ENCODE results near the gene IL37. TPM values are rescaled to one million over a fixed set of nuclear protein-coding genes. Genes with fewer than 3 reads are reported as not detected.
"Not testable (repeated sequence)": the region's sequence is repeated elsewhere in the genome, so short reads cannot be mapped to it uniquely, and the experiment has no call there.

Gene IL37
- total RNA-seq, 1 donor from 2014 or later: 0.39 TPM

DNA sequence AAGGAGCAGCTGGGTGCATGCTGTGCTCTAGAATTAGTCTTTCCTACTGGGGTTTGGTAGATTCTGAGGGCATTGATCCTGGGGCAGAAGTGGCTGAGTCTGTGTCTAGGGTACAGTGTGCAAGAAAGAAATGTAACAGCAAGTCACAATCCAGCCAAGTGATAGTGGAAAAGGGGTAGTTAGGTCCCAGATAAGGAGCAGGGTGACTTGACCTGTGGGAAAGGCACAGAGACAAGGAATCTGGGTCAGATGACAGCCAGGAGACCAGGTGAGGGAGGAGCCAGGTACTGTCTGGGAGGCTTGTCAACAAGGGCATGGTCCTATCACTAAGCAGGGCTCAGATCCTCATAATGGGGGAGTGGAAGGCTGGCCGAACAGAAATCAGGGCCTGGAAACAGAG is 8.1 kb downstream of the IL37 start:
- intact Hi-C loops (cut with micrococcal nuclease): no loop called here

GRCh38 chr2:112920923-112921532 is 10.1 kb downstream of the IL37 start:
- intact Hi-C loops (cut with micrococcal nuclease): loop anchor here (1.0 to 2.0 kb wide), 3 partner anchors 36 to 171 kb away; no protein-coding TSS in a partner anchor

GRCh38 chr2:112921982-112922381 is 11.0 kb downstream of the IL37 start:
- intact Hi-C loops (cut with micrococcal nuclease): loop anchor here (1.0 to 2.0 kb wide), 3 partner anchors 37 to 172 kb away; no protein-coding TSS in a partner anchor

- intact Hi-C loops (cut with micrococcal nuclease): no loop called here
Observed at GRCh38 chr2:112923237-112923966, 12.4 kb downstream of the IL37 start.

DNA sequence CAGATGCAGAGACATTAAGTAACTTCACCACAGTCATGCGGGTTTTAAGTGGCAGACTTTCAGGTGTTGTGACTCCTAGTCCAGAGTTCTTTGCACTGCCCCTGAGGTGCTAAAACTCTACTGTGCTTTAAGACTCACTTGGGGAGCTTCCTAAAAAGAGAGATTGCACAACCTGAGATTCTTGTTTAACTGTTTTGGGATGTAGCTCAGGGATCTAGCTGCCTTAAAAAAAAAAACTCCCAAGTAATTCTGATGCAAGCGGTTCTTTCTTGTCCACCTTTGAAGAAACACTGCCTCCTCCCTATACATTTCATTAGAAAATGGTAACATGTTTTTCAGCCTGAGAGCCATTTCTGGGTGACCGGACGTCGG is 13.0 kb downstream of the IL37 start:
- intact Hi-C loops (cut with micrococcal nuclease): no loop called here

GRCh38 chr2:112924360-112924759 is 13.4 kb downstream of the IL37 start:
- intact Hi-C loops (cut with micrococcal nuclease): no loop called here

DNA sequence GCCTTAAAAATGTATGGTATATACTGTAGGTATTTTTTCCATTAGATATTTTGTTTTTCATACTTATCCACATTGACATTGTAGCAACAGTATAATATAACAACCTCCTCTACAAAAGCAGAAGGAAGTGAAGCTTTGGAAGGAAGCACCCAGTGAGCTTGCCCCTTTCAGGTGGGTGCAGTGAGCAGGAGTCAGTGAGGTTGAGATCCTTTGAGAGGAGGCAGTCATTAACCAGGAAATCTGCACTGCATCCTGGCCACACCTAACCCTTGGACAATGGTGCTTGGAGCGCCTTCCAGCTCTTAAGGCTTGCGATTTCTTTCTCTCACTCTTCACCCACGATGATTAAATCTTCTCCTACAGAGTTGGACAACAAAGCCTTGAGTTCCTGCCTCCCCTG is 13.9 kb downstream of the IL37 start:
- intact Hi-C loops (cut with micrococcal nuclease): no loop called here

- intact Hi-C loops (cut with micrococcal nuclease): no loop called here
Observed at GRCh38 chr2:112926707-112927106, 15.7 kb downstream of the IL37 start.

DNA sequence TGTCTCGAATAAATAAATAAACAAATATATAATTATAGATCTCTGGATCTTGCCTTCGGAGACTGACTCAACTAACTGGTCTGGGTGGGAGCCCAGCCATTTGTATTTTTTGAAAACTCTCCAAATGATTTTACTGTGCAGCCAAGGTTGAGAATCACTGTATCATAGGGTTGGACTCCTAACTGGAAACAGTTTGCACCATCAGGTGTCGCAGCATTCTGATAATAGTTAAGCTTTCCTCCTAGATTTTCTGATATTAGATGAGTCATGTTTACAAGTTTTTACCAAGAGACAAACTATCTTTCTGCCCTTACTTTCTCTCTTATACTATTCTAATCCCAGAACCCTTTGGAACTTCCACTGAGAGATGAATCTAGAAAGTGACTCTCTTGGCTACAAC is 16.8 kb downstream of the IL37 start:
- intact Hi-C loops (cut with micrococcal nuclease): no loop called here

- intact Hi-C loops (cut with micrococcal nuclease): no loop called here
Observed at GRCh38 chr2:112933261-112933660, 22.3 kb downstream of the IL37 start.

DNA sequence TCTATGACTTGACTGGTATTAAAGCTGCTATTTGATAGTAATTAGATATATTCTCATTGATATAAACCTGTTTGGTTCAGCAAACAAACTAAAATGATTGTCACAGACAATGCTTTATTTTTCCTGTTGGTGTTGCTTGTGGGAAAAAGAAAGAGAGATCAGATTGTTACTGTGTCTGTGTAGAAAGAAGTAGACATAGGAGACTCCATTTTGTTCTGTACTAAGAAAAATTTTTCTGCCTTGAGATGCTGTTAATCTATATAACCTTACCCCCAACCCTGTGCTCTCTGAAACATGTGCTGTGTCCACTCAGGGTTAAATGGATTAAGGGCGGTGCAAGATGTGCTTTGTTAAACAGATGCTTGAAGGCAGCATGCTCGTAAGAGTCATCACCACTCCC is 23.2 kb downstream of the IL37 start:
- intact Hi-C loops (cut with micrococcal nuclease): not testable (repeated sequence)

DNA sequence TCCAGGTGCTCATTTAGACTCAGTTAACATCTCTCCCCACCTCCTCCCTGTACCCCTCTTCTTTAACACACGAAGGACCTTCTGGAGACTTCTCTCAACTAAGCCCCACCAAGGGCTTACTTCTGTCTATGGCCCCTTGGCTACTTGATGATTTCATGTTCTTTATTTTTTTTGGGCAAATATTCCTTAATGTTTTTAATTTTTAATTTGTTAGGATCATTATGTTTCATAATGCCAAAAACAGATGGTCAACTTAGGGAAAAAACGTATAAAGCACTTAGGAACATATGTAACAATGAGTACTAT is 25.9 kb downstream of the IL37 start:
- intact Hi-C loops (cut with micrococcal nuclease): no loop called here

DNA sequence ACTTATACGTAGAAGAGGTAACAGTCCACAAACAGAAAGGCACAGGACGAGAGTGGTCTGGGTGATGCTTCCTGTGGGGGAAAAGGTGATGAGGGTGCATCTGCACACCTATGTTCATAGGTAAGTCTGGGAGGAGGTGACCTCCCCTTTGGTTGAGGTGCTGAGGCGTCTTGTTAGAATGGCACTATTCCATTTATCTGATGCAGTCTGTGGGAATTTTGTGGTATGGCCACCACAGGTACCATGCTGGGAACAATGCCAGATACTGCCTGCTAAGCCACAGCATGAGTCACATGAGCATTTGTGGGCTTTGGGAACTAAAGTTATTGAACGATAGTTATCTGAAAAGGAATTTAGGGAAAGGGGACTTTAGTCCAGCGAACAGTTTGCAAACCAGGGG is 27.9 kb downstream of the IL37 start:
- intact Hi-C loops (cut with micrococcal nuclease): no loop called here

DNA sequence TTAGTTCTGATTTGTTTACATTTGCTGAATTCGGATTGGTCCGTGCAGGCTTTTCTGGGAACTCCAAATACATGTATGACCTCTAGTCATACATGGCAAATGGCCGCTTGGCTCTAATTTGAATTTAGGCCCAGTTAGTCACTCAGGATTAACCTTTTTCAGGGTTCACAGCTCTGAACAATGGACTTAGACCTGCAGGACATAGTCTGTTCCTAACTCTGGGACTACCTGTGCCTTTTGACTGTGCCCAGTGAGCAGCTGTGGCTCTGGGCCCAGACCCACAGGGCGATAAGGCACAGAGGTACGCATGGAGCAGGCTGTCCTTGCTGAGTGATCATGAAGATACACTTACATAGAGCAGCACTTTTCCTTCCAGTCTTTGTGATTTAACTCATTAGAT is 28.5 kb downstream of the IL37 start:
- intact Hi-C loops (cut with micrococcal nuclease): no loop called here

DNA sequence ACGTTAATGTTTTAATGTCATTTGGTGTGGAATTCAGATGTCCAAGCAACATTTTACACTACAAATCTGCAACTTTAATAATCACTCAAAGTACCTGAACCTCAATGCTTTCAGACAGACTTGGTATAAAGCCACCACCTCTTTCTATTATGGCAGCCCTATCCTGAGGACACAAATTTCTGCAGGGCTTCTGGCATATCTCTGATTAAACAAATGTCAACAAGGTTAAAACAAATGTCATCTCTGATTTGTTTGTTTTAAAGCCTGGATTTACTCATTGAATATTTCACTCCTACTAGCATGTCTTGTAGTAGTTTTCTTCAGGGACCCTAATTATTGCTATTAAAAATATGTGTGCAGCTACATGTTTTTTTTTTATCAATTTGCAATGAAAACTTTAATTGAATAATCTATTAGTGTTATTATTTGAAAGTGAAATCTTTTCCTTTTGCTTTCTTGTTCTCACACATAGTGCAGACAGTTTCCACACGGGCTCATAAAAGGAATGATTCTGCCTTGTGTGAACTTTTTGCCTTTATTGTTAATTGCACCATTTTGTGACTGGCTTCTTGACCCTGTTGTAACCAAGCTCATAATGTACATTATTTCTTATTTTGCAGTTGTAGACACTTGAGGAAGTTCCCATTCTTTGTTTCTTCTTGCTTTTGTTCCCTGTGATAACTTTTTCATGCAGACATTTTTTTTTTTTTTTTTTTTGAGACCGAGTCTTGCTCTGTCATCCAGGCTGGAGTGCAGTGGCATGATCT is 30.1 kb downstream of the IL37 start:
- intact Hi-C loops (cut with micrococcal nuclease): loop anchor here (1.0 to 2.0 kb wide), 4 partner anchors 18 to 340 kb away; no protein-coding TSS in a partner anchor

DNA sequence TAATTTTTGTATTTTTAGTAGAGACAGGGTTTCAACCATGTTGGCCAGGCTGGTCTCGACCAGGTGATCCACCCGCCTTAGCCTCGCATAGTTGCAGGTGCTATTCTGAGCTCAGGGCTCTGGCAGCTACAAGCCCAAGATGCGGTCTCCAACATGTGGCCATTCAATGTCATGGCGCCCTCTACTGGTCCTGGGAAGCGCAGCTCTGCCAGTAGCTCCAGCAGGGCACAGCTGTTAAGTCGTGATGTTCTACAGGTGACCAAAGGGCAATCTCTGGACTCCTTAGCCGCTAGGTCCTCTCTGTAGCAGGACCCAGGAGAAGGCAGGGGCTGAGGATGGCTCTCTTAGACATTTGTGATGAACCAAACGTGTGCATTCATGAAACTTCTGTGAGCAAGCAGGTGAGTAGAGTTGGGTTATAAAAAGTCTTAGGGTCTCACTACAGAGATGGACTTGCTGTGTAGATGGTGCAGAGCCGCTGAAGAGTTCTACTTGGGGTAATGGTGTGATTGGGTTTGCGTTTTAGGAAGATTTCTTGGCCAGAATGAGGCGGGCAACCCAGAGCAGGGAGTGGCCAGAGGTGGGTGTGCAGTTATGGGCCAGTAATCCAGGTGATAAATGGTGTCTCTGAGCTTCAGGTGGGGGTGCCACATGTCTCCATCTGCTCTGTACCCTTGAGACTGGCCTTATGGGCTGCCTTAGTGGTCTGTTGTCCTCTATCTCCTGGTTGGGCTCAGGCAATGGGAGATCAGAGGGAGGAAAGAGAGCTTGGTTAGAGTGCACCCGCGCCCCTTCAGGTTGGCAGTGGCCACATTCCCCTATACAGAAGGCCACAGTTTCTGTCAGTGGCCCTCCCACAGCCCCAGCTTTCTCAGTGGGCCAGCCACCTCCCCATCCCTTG is 31.0 kb downstream of the IL37 start:
- intact Hi-C loops (cut with micrococcal nuclease): loop anchor here (1.0 to 2.0 kb wide), 4 partner anchors 17 to 341 kb away; no protein-coding TSS in a partner anchor

GRCh38 chr2:112942654-112943002 is 31.7 kb downstream of the IL37 start:
- intact Hi-C loops (cut with micrococcal nuclease): no loop called here

GRCh38 chr2:112944971-112945370 is 34.0 kb downstream of the IL37 start:
- intact Hi-C loops (cut with micrococcal nuclease): no loop called here

DNA sequence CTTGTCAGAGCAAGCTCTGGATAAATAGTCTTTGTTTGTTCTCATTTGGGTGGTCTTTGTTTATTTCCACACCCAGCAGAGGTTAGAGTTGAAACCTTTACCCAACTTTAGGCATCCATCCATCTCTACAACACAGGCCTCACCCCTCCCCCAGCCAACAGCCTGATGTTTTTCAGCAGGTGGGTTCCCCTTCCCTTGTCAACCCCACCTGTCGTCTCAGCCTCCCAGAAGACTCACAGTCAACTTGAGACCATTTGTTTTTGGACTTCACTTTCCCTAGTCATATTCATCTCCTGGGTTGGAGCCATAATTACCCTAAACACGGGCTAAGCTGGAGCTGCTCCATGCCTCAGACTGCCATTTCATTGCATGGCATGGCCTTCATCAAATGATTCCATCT is 35.1 kb downstream of the IL37 start:
- intact Hi-C loops (cut with micrococcal nuclease): no loop called here

DNA sequence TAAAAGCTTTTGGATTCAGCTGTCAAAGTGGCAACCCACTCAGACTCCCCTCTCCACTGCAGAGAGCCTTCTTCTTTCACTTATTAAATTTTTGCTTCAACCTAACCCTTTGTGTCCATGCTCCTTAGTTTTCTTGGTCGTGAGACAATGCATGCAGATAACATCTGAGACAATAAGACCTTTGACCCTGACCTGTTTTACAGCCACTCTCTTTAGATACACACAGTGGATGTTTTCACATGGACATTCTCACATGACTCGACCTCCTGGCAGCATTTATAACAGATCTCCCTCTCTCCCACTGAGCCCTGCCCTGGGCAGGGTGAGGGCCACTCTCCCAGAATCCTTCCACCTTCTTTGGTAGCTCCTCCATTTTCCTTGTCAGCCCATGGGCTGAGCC is 36.4 kb downstream of the IL37 start:
- intact Hi-C loops (cut with micrococcal nuclease): no loop called here

DNA sequence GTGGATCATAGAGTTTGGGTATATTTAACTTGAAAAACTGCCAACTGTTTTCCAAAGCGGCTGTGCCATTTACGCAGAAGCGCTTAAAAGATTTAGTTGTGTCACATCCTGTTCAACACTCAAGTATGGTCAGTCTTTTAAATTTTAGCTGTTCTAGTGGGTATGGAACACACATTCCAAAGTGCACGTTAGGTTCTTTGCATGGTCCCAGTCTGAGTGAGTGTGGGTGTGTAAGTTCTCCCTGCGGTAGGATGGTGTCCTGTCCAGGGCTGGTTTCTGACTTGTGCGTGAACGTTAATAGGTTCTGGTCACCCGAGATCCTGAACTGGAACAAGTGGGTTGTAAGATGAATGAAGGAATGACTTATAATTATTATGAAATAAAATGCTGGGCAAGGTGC is 38.5 kb downstream of the IL37 start:
- intact Hi-C loops (cut with micrococcal nuclease): no loop called here

GRCh38 chr2:112954364-112954763 is 43.4 kb downstream of the IL37 start:
- intact Hi-C loops (cut with micrococcal nuclease): no loop called here
